NOMO-1 (cell line): ENCODE results near the gene INO80C.
A peak's percentile ranks its signal among the peaks of the same experiment; 100 is the strongest.
"Not testable (repeated sequence)": the region's sequence is repeated elsewhere in the genome, so short reads cannot be mapped to it uniquely, and the experiment has no call there.

ENCODE experiments used
- DNase-seq, 2 experiments: peaks; one replicate each; lab custom pipeline; 2025; ENCODE audit not compliant: unreplicated experiment in 2 of 2; lab: John Stamatoyannopoulos, UW

The INO80C gene

GRCh38 chr18:35489913-35490490 is 7.8 kb downstream of the INO80C start:
- DNase-seq, result no peak

GRCh38 chr18:35489281-35489680 is 8.5 kb downstream of the INO80C start:
- DNase-seq, result not testable (repeated sequence)

GRCh38 chr18:35488396-35488795 is 9.4 kb downstream of the INO80C start:
- DNase-seq, result not testable (repeated sequence)

- DNase-seq, result not testable (repeated sequence)
Measured at GRCh38 chr18:35487525-35487924, 10.2 kb downstream of the INO80C start.

GRCh38 chr18:35485852-35486251 is 11.9 kb downstream of the INO80C start:
- DNase-seq, result no peak

GRCh38 chr18:35484034-35484433 is 13.7 kb downstream of the INO80C start:
- DNase-seq, result no peak

GRCh38 chr18:35481960-35482366 is 15.8 kb downstream of the INO80C start:
- DNase-seq, result no peak

- DNase-seq, result no peak
Measured at GRCh38 chr18:35479911-35480586, 17.7 kb downstream of the INO80C start.

- no peak for DNase-seq
Measured at GRCh38 chr18:35478520-35479435, 19.0 kb downstream of the INO80C start.

- no peak for DNase-seq
Measured at GRCh38 chr18:35477974-35478373, 19.8 kb downstream of the INO80C start.

- DNase-seq, result peak; percentile 8 to 29
Measured at GRCh38 chr18:35477497-35477896, 20.3 kb downstream of the INO80C start.

GRCh38 chr18:35474884-35475283 is 22.9 kb downstream of the INO80C start:
- no peak for DNase-seq

GRCh38 chr18:35473562-35473961 is 24.2 kb downstream of the INO80C start:
- no peak for DNase-seq

GRCh38 chr18:35470435-35470834 is 27.3 kb downstream of the INO80C start:
- DNase-seq, result no peak

- no peak for DNase-seq
Measured at GRCh38 chr18:35469725-35470124, 28.0 kb downstream of the INO80C start.

GRCh38 chr18:35468711-35469110 is 29.0 kb downstream of the INO80C start:
- no peak for DNase-seq

- no peak for DNase-seq
Measured at GRCh38 chr18:35467624-35468016, 30.1 kb downstream of the INO80C start.

- no peak for DNase-seq
Measured at GRCh38 chr18:35466815-35467623, 30.7 kb downstream of the INO80C start.

- no peak for DNase-seq
Measured at GRCh38 chr18:35466334-35466733, 31.4 kb downstream of the INO80C start.

GRCh38 chr18:35465329-35465728 is 32.4 kb downstream of the INO80C start:
- no peak for DNase-seq

GRCh38 chr18:35464831-35465279 is 32.9 kb downstream of the INO80C start:
- peak; percentile 22 to 60 for DNase-seq
